ENCODE results near the gene ANKRD44.
"Not testable (repeated sequence)": the region's sequence is repeated elsewhere in the genome, so short reads cannot be mapped to it uniquely, and the experiment has no call there.

Gene ANKRD44

GRCh38 chr2:197075281-197075680, 235.3 kb downstream of the ANKRD44 start:
- no peak for DNase-seq (ENCODE audit: low read depth)

- DNase-seq (ENCODE audit: low read depth) = no peak
These were observed 236.7 kb downstream of the ANKRD44 start for GRCh38 chr2:197073701-197074433.

- DNase-seq (ENCODE audit: low read depth) = no peak
These were observed 237.3 kb downstream of the ANKRD44 start for GRCh38 chr2:197073270-197073669.

- DNase-seq (ENCODE audit: low read depth) = no peak
These were observed 238.0 kb downstream of the ANKRD44 start for GRCh38 chr2:197072533-197072932.

DNA sequence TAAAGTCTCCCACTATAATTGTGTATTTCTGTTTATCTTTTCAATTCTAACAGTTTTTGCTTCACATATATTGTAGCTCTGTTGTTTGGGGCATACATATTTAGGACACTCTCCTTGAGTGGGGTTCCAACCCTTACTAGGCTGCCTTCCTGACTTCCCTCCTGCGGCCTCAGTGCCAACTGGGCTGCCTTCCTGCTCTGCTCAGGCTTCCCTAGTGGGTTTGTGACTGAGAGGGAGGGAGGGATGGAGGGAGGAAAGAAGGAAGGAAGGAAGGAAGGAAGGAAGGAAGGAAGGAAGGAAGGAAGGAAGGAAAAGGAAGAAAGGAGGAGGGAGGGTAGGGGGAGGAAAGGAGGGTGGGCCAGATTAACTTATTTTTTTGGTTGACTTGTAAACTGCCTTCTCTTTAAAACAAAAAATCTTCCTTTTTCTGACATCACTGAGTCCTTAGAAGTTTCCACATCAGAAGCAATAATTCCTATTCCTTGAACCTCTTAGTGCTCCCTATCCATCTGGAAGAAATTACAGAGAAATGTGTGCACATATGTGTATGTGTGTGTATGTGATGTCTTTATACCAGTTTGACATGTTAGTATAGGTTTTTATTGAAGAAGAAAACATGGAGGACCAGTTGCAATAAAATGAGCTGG, 238.7 kb downstream of the ANKRD44 start:
- no peak for DNase-seq (ENCODE audit: low read depth)

- no peak for DNase-seq (ENCODE audit: low read depth)
These were observed 239.4 kb downstream of the ANKRD44 start for GRCh38 chr2:197071213-197071612.

- no peak for DNase-seq (ENCODE audit: low read depth)
These were observed 240.6 kb downstream of the ANKRD44 start for GRCh38 chr2:197069958-197070357.

GRCh38 chr2:197062574-197062973, 248.0 kb downstream of the ANKRD44 start:
- DNase-seq (ENCODE audit: low read depth) = not testable (repeated sequence)

DNA sequence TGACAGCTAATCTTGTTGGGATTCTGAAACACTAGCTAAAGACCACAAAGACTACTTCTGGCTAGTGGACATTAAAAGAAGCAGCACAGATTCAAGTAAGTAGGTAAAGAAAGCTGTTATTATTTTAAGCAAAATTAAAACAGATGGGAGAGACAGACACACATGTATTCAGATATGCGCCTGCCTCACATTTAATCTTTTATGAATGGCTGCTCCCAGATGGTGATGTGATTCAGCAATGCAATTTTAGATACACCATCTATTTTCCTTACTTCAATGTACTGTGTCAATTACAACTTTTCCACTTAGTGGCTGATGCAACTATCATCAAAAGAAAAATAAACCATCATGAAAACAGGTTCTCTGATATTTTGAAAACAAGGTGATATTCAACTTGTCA, 251.1 kb downstream of the ANKRD44 start:
- DNase-seq (ENCODE audit: low read depth) = no peak

- DNase-seq (ENCODE audit: low read depth) = no peak
These were observed 251.7 kb downstream of the ANKRD44 start for GRCh38 chr2:197058777-197059300.

- no peak for DNase-seq (ENCODE audit: low read depth)
These were observed 252.6 kb downstream of the ANKRD44 start for GRCh38 chr2:197057959-197058358.

DNA sequence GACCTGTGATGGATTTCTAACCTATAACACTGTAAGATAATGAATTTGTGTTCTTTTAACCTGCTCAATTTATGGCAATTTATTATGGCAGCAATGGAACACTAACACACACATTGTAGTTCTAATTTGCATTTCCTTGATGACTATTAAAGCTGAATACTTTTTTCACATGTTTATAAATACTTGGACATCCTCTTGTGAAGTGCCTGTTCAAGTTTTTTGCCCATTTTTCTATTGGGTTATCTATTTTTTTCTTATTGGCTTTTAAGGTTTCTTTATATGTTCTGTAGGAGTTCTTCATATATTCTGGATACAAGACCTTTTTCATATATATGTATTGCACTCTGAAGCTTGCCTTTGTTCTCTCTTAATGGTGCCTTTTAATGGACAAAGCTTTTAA, 255.5 kb downstream of the ANKRD44 start:
- no peak for DNase-seq (ENCODE audit: low read depth)

DNA sequence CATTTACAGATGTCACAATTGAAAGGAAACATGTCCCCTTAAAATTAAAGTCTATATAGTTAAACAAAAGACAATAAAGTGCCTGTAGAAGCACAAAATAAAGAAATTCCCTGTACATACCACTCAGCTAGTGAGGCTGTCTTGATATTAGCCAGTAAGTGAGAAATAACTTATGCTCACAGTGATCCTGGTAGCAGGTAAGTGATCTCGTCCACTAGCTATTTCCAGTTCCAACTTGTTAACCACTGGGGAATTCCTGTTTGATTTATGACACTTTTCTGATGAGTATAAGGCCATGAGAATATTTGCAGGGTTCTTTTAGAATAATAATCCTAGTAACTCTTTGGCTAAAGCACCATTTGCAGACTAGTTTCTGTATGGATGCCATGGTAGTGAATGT, 256.1 kb downstream of the ANKRD44 start:
- no peak for DNase-seq (ENCODE audit: low read depth)

GRCh38 chr2:197052356-197052755, 258.2 kb downstream of the ANKRD44 start:
- DNase-seq (ENCODE audit: low read depth) = no peak

DNA sequence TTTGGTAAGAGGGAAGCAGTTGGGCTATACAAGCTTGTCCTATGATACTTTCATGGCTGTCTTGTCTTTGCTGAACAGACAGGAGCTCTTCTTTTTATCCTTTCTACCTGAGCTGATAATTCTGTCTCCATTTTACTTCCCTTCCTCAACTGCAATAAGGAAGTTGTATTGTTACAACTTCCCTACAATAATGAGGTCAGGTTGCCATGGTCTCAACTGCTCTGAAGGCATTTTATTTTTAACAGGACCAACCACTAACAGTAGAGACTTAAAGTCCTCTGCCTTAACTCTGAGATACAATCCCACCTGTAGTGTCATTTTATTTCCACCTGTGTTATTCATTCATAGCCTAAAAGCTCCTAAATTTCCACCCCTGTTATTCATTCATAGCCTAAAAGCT, 265.5 kb downstream of the ANKRD44 start:
- no peak for DNase-seq (ENCODE audit: low read depth)

GRCh38 chr2:197042739-197043196, 267.8 kb downstream of the ANKRD44 start:
- no peak for DNase-seq (ENCODE audit: low read depth)

DNA sequence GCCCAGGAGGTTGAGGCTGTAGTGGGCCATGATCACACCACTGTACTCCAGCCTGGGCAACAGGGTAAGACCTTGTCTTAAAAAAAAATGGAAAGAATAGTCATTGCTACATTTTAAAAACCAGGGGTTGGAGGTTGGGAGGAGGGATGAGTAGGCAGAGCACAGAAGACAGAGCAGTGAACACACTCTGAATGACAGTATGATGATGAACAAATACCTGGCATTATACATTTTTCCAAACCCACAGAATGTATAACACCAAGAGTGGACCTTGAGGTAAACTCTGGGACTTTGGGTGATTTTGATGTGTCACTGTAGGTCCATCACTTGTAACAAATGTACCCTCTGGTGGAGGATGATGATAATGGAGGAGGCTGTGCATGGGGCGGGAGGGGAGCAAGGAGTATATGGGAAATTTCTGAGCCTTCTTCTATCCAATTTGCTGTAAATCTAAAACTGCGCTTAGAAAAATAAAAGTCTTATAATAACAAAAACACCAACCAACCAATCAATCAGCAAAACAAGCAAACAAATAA, 272.6 kb downstream of the ANKRD44 start:
- DNase-seq (ENCODE audit: low read depth) = no peak

- no peak for DNase-seq (ENCODE audit: low read depth)
These were observed 275.6 kb downstream of the ANKRD44 start for GRCh38 chr2:197035002-197035401.

GRCh38 chr2:197034292-197034691, 276.3 kb downstream of the ANKRD44 start:
- no peak for DNase-seq (ENCODE audit: low read depth)

DNA sequence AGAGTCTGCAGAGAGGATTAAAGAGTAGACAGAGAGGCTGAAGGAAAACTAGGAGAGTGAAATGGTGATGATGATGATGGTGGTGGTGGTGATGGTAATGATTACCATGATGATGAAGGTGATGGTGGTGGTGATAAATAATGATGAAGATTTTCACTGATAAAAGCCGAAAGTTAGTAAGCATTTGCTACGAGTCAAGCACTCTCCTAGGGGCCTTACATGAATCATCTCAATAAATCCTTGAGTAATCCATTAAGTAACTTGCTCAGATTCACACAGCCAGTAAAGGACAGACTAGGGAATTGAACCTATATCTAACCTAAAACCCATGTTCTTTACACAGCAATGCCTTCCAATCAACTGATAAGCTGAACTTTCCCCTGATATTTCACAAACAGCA, 277.4 kb downstream of the ANKRD44 start:
- no peak for DNase-seq (ENCODE audit: low read depth)

GRCh38 chr2:197031803-197032202, 278.8 kb downstream of the ANKRD44 start:
- no peak for DNase-seq (ENCODE audit: low read depth)

- DNase-seq (ENCODE audit: low read depth) = no peak
These were observed 280.5 kb downstream of the ANKRD44 start for GRCh38 chr2:197030090-197030489.

- DNase-seq (ENCODE audit: low read depth) = no peak
These were observed 281.9 kb downstream of the ANKRD44 start for GRCh38 chr2:197028633-197029032.
